ENCODE data around the gene ALOX15B.

ALOX15B gene

DNA sequence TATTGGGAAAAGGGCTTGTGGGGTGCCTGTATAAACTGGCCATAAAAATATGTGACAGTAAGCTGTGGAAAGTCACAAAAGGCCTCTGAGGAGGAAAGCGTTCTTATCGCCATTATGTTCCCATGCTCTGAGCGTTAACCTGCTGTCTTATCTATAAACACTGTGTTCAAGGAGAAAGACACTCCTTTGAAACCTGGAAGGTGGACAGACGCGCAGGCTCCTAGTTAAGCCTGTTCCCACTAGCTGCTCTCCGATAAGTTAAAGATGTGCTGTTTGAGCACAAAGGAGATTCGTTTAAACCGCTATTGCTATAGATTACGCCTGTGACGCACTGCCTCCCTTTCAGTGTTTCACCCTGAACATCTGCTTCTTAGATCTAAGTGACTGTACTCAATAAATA is 43.4 kb downstream of the ALOX15B start:
- no peak for DNase-seq

DNA sequence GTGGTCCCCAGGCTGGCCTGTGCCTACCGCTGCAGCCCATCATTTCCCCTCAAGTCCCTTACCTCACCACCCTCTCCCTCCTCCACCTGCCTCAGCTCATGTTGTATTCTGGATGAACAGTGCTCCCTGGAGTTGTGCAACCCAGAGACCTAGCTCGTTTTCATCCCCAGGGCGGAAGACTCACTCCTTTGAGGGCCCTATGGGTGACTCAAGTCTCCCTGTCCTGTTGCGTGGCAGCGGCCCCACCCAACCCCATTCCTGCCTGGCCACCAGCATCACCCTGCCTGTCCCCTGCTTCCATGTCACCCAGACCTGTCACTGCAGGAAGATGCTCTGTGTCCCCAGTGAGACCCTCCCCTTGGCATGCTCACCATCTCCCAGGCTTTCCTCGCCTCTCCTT is 45.4 kb downstream of the ALOX15B start:
- DNase-seq, result no peak

DNA sequence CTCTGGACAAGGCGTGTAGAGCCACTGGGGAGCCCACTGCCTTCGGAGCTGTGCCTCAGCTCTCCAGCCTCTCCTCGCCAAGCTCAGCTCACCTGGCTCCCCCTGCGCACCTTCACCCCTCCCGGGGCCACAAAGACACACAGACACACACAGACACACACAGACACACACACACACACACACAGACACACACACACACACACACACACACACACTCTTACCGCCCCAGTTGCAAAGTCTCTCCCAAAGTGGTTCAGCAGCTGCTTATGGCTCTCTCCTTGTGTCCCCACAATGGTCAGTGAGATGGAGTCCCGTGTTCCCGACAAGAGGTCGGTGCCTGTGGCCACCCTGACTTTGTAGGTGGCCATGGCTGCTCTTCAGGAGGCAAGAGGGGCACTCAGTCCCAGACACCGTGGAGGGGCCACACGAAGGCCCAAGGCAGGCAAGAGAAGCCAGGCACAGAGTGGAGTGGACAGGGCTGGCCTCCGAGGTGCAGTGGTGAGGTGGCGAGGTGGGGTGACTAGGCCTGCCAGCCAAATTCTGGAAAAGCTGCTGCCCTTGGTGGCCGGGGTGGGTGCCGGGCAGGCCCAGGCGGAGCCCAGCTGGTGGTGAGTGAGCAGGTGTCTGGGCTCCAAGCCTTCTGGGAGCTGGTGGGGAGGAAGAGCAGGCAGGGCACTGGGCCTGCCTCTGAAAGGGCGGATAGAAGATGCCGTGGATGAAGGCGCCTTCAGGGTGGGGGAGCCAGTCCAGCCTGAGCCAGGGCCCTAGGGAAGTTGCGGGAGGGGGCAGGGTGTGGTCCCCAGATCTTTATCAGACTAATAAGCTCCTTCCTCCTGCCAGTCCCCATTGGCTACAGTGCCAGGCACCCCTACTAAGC is 48.5 kb downstream of the ALOX15B start, which contains the start of gene ALOX12B:
Gene ALOX12B (minus strand): TSS at position 642 of the 877 bp plus-strand sequence. CDS start 274 bp downstream, at position 368.
- no peak for DNase-seq

DNA sequence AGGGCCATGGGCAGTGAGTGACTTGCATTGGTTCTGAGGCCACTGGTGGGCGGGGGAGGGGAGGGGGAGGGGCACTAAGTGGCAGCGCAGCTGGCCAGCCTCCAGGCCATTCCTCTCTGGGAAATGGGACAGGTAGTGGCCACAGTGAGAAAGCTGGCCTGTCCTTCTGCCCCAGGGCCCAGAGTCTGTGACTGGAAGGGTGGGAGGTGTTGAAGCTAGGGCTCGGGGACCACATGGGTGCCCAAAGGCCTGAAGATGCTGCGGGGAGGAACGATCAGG is 49.0 kb downstream of the ALOX15B start:
- DNase-seq, result no peak

DNA sequence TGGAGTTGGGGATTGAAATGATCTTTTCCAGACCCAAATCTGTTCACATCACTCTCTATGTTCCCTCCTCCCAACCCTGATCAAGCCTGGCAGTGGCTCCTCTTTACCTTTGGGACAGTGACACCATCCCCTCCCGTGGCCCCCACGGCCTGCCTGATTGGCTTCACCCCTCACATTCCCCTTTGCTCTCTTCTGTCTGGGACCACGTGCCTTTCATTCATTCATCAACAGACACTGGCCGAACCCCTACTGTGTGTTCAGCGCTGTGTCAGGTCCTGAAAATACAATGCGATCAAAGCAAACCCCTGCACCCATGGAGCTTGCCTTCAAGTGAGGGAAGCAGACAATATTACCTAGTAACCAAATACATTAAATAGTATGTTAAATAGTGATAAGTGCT is 50.9 kb downstream of the ALOX15B start:
- no peak for DNase-seq

GRCh38 chr17:8091033-8091687 is 52.3 kb downstream of the ALOX15B start:
- no peak for DNase-seq

- no peak for DNase-seq
Measured at GRCh38 chr17:8095361-8095760, 56.5 kb downstream of the ALOX15B start.

- DNase-seq, result no peak
Measured at GRCh38 chr17:8096541-8096940, 57.7 kb downstream of the ALOX15B start.
